Measurements from ENCODE around the gene TMEM50A. TPM values are rescaled to one million over a fixed set of nuclear protein-coding genes. Genes with fewer than 3 reads are reported as not detected.
A peak's percentile ranks its signal among the peaks of the same experiment; 100 is the strongest.

Gene TMEM50A
- total and polyA plus RNA-seq, 9 of the 15 experiments (the other 6 are each of a cell fraction or from before 2014, with no cell fraction given) = 43.7 to 195 (median 137) TPM

GRCh38 chr1:25360596-25361581, 22.8 kb downstream of the TMEM50A start (continued):
- TF ChIP-seq NONO (IDR thresholded peaks at IDR 0.05; ENCODE audit: low read depth in 2 of 2, low read length in 1 of 2) (no peak), JUNB (CRISPR knock-in tag; conservative IDR thresholded peaks at IDR 0.05) (0 out of 2 replicates have a peak, but pooled peaks have one; percentile 49), THAP7 (CRISPR knock-in tag; IDR thresholded peaks at IDR 0.05) (no peak), ZFP1 (CRISPR knock-in tag; IDR thresholded peaks at IDR 0.05) (no peak), HMG20B (CRISPR knock-in tag; IDR thresholded peaks at IDR 0.05) (no peak), NR0B1 (IDR thresholded peaks at IDR 0.05; ENCODE audit: partially characterized antibody) (no peak), ZNF175 (CRISPR knock-in tag; IDR thresholded peaks at IDR 0.05; ENCODE audit: low read depth) (peak; percentile 91), TBP (optimal IDR thresholded peaks at IDR 0.05; ENCODE audit: low read depth, low read length) (no peak), SFPQ (IDR thresholded peaks at IDR 0.05; ENCODE audit: low read depth, low read length) (no peak), MXI1 (IDR thresholded peaks at IDR 0.05; ENCODE audit: low read depth, low read length) (no peak), CBX3 (IDR thresholded peaks at IDR 0.05; ENCODE audit: borderline replicate concordance in 1 of 2, low read length in 2 of 2) (peak in 1 of 2 experiments; percentile 14; a peak in 1 of 3 replicates), ZNF449 (CRISPR knock-in tag; IDR thresholded peaks at IDR 0.05) (no peak), RAD51 (IDR thresholded peaks at IDR 0.05; ENCODE audit: borderline replicate concordance, low read depth) (peak; percentile 43; the same call in 1 of the 2 replicates), ZNF395 (CRISPR knock-in tag; IDR thresholded peaks at IDR 0.05) (peak; percentile 72; the same call in 1 of the 2 replicates), ETS1 (conservative IDR thresholded peaks at IDR 0.05; ENCODE audit: control insufficient read depth, low read depth, low read length) (no peak), SIX5 (IDR thresholded peaks at IDR 0.05; ENCODE audit: borderline replicate concordance in 1 of 2, insufficient read depth in 1 of 2, low read depth in 1 of 2, low read length in 2 of 2) (no peak)
